Loucy (cell line): ENCODE results near the gene XG.

ENCODE experiments used
- CTCF ChIP-seq: fragments of 200-600 bp; sonication (generic); conservative IDR thresholded peaks from 2 replicates; pipeline ENCODE4 v1.5.1; 2014; ENCODE audit warnings: mild to moderate bottlenecking, antibody characterized with exemption, low read length
- EZH2phosphoT487 ChIP-seq: fragments of 200-600 bp; IDR thresholded peaks from 2 replicates; pipeline ENCODE4 v1.6.1; 2018; ENCODE audit warnings: antibody characterized with exemption, mild to moderate bottlenecking, moderate library complexity, borderline replicate concordance

GRCh38 chrX:2774776-2775175 lies 22.9 kb downstream of the XG start:
- TF ChIP-seq CTCF: no peak
- no peak for TF ChIP-seq EZH2phosphoT487
